Measurements from ENCODE around the gene SMG7. TPM values are rescaled to one million over a fixed set of nuclear protein-coding genes. Genes with fewer than 3 reads are reported as not detected.

SMG7 gene
- total RNA-seq, 4 donors from 2014 or later = 27.7 to 34.7 (median 32.7) TPM

GRCh38 chr1:183602510-183602909 lies 130.2 kb downstream of the SMG7 start:
- TF ChIP-seq POLR2AphosphoS5 (IDR thresholded peaks at IDR 0.05) (no peak), POLR2A (IDR thresholded peaks at IDR 0.05; ENCODE audit: low read depth) (no peak), EP300 (IDR thresholded peaks at IDR 0.05) (no peak), CTCF (IDR thresholded peaks at IDR 0.05) (no peak)
- Histone ChIP-seq H3K27ac (replicated peaks in 1 of 4) (no peak overlapping the region), H3K4me1 (peaks cover 0 to 11% (median 4%) of the 10 kb centered on the region in 4 donors), H3K27me3 (no peaks in the 10 kb centered on the region), H3K9me3 (no peaks in the 10 kb centered on the region), H3K36me3 (no peaks in the 10 kb centered on the region), H3K4me3 (no peak overlapping the region)
- DNase-seq (ENCODE audit: extremely low spot score) = no peak
- intact Hi-C loops (cut with DNase I) = no loop called here
- 100% methylated on average over 1 of the region's 1 CpG for WGBS

Other genes starting within 250 kb of the SMG7 start
- gene NMNAT2, start 54.1 kb upstream of the SMG7 start, total RNA-seq = 1 to 10 TPM; 1.7 to 2.8 (median 2.4) TPM
- 10 to 100 TPM in 1 of 4 donors, 1 to 10 TPM in 3; 5.2 to 26.0 (median 9.5) TPM for gene NCF2, start 118.0 kb downstream of the SMG7 start, total RNA-seq
- gene ARPC5, start 163.3 kb downstream of the SMG7 start, total RNA-seq = 100 to 1,000 TPM in 1 of 4 donors, 10 to 100 TPM in 3; 80.6 to 111 (median 91.1) TPM
- not detected for gene APOBEC4, start 180.8 kb downstream of the SMG7 start, total RNA-seq

Data from esophagus muscularis mucosa (tissue), 4 donors.